ENCODE results near the gene TASP1.
"Not testable (repeated sequence)": the region's sequence is repeated elsewhere in the genome, so short reads cannot be mapped to it uniquely, and the experiment has no call there.

Gene TASP1

GRCh38 chr20:13487202-13487601 lies 151.5 kb downstream of the TASP1 start:
- no peak for DNase-seq (ENCODE audit: extremely low spot score)
- TF ChIP-seq BHLHE40 (IDR thresholded peaks at IDR 0.05; ENCODE audit: borderline replicate concordance) (no peak), L3MBTL2 (conservative IDR thresholded peaks at IDR 0.05) (no peak), LEF1 (IDR thresholded peaks at IDR 0.05; ENCODE audit: borderline replicate concordance) (no peak), FOXK2 (IDR thresholded peaks at IDR 0.05) (no peak), TARDBP (IDR thresholded peaks at IDR 0.05) (no peak), PKNOX1 (IDR thresholded peaks at IDR 0.05) (no peak), FOXM1 (IDR thresholded peaks at IDR 0.05; ENCODE audit: borderline replicate concordance) (no peak), ARNT (IDR thresholded peaks at IDR 0.05) (no peak), ZNF384 (IDR thresholded peaks at IDR 0.05) (no peak), ELF4 (IDR thresholded peaks at IDR 0.05) (no peak), SUZ12 (IDR thresholded peaks at IDR 0.05) (no peak), CTBP1 (IDR thresholded peaks at IDR 0.05; ENCODE audit: borderline replicate concordance) (no peak), NFRKB (IDR thresholded peaks at IDR 0.05) (no peak), HDGF (IDR thresholded peaks at IDR 0.05; ENCODE audit: borderline replicate concordance) (no peak), FOXA1 (IDR thresholded peaks at IDR 0.05) (no peak), SP1 (IDR thresholded peaks at IDR 0.05) (no peak)
- ChIA-PET POLR2A (no interaction called here), CTCF (no interaction called here)

- CTCF ChIA-PET, result no interaction called here
- POLR2A ChIA-PET, result no interaction called here
- no peak for TF ChIP-seq L3MBTL2 (conservative IDR thresholded peaks at IDR 0.05)
- no peak for TF ChIP-seq TARDBP (IDR thresholded peaks at IDR 0.05)
- TF ChIP-seq NFRKB (IDR thresholded peaks at IDR 0.05), result no peak
- TF ChIP-seq LEF1 (IDR thresholded peaks at IDR 0.05; ENCODE audit: borderline replicate concordance), result no peak
- no peak for TF ChIP-seq ZNF384 (IDR thresholded peaks at IDR 0.05)
- no peak for TF ChIP-seq CTBP1 (IDR thresholded peaks at IDR 0.05; ENCODE audit: borderline replicate concordance)
- no peak for TF ChIP-seq SP1 (IDR thresholded peaks at IDR 0.05)
- TF ChIP-seq ARNT (IDR thresholded peaks at IDR 0.05), result no peak
- no peak for TF ChIP-seq HDGF (IDR thresholded peaks at IDR 0.05; ENCODE audit: borderline replicate concordance)
- no peak for TF ChIP-seq SUZ12 (IDR thresholded peaks at IDR 0.05)
- TF ChIP-seq ELF4 (IDR thresholded peaks at IDR 0.05), result no peak
- no peak for TF ChIP-seq BHLHE40 (IDR thresholded peaks at IDR 0.05; ENCODE audit: borderline replicate concordance)
- TF ChIP-seq FOXK2 (IDR thresholded peaks at IDR 0.05), result no peak
- TF ChIP-seq PKNOX1 (IDR thresholded peaks at IDR 0.05), result no peak
- TF ChIP-seq FOXM1 (IDR thresholded peaks at IDR 0.05; ENCODE audit: borderline replicate concordance), result no peak
- no peak for TF ChIP-seq FOXA1 (IDR thresholded peaks at IDR 0.05)
- no peak for DNase-seq (ENCODE audit: extremely low spot score)
Observed at GRCh38 chr20:13486694-13487093, 152.0 kb downstream of the TASP1 start.

- TF ChIP-seq FOXK2 (IDR thresholded peaks at IDR 0.05) (no peak), PKNOX1 (IDR thresholded peaks at IDR 0.05) (no peak), LEF1 (IDR thresholded peaks at IDR 0.05; ENCODE audit: borderline replicate concordance) (no peak), ARNT (IDR thresholded peaks at IDR 0.05) (no peak), SUZ12 (IDR thresholded peaks at IDR 0.05) (no peak), FOXM1 (IDR thresholded peaks at IDR 0.05; ENCODE audit: borderline replicate concordance) (no peak)
- no peak for DNase-seq (ENCODE audit: extremely low spot score)
- POLR2A ChIA-PET, result no interaction called here
- CTCF ChIA-PET, result no interaction called here
Observed at GRCh38 chr20:13485576-13485975, 153.2 kb downstream of the TASP1 start.

GRCh38 chr20:13485019-13485418 lies 153.7 kb downstream of the TASP1 start:
- DNase-seq (ENCODE audit: extremely low spot score); POLR2A ChIA-PET; CTCF ChIA-PET: not testable (repeated sequence)

- CTCF ChIA-PET; DNase-seq (ENCODE audit: extremely low spot score); POLR2A ChIA-PET: not testable (repeated sequence)
Observed at GRCh38 chr20:13483472-13483871, 155.3 kb downstream of the TASP1 start.

- CTCF ChIA-PET, result interaction anchor here (0.6 kb wide), 1 partner anchor 46 kb away, joined by 3 read pairs; no protein-coding TSS in a partner anchor
- POLR2A ChIA-PET, result no interaction called here
- no peak for TF ChIP-seq FOXM1 (IDR thresholded peaks at IDR 0.05; ENCODE audit: borderline replicate concordance)
- TF ChIP-seq FOXK2 (IDR thresholded peaks at IDR 0.05), result no peak
- TF ChIP-seq TARDBP (IDR thresholded peaks at IDR 0.05), result no peak
- DNase-seq (ENCODE audit: extremely low spot score), result no peak
Observed at GRCh38 chr20:13478366-13478765, 160.4 kb downstream of the TASP1 start.

- TF ChIP-seq LEF1 (IDR thresholded peaks at IDR 0.05; ENCODE audit: borderline replicate concordance) (no peak), ARNT (IDR thresholded peaks at IDR 0.05) (no peak), FOXK2 (IDR thresholded peaks at IDR 0.05) (no peak)
- CTCF ChIA-PET, result no interaction called here
- POLR2A ChIA-PET, result no interaction called here
- no peak for DNase-seq (ENCODE audit: extremely low spot score)
Observed at GRCh38 chr20:13474467-13474866, 164.3 kb downstream of the TASP1 start.

GRCh38 chr20:13469262-13469661 lies 169.5 kb downstream of the TASP1 start:
- no peak for DNase-seq (ENCODE audit: extremely low spot score)
- CTCF ChIA-PET, result no interaction called here
- no peak for TF ChIP-seq TARDBP (IDR thresholded peaks at IDR 0.05)
- no peak for TF ChIP-seq FOXA1 (IDR thresholded peaks at IDR 0.05)
- no peak for TF ChIP-seq SUZ12 (IDR thresholded peaks at IDR 0.05)
- TF ChIP-seq ARNT (IDR thresholded peaks at IDR 0.05), result no peak
- TF ChIP-seq CTBP1 (IDR thresholded peaks at IDR 0.05; ENCODE audit: borderline replicate concordance), result no peak
- no peak for TF ChIP-seq ZNF384 (IDR thresholded peaks at IDR 0.05)
- no peak for TF ChIP-seq SP1 (IDR thresholded peaks at IDR 0.05)
- TF ChIP-seq PKNOX1 (IDR thresholded peaks at IDR 0.05), result no peak
- no peak for TF ChIP-seq BHLHE40 (IDR thresholded peaks at IDR 0.05; ENCODE audit: borderline replicate concordance)
- TF ChIP-seq ELF4 (IDR thresholded peaks at IDR 0.05), result no peak
- no peak for TF ChIP-seq L3MBTL2 (conservative IDR thresholded peaks at IDR 0.05)
- POLR2A ChIA-PET, result no interaction called here

Measured in HEK293T (cell line).